ENCODE data around the gene ZNF569.
"Not testable (repeated sequence)": the region's sequence is repeated elsewhere in the genome, so short reads cannot be mapped to it uniquely, and the experiment has no call there.

ZNF569 gene

GRCh38 chr19:37391399-37391798 lies 75.8 kb downstream of the ZNF569 start:
- not testable (repeated sequence) for DNase-seq

- DNase-seq, result no peak
Measured at GRCh38 chr19:37389234-37389633, 78.0 kb downstream of the ZNF569 start.

GRCh38 chr19:37370880-37371661 lies 96.2 kb downstream of the ZNF569 start, which contains the start of gene ZNF527:
Gene ZNF527, plus strand, starts transcription at chr19:37371099. Its CDS starts 3,100 bp downstream, at chr19:37374199.
- peak; percentile 94 for DNase-seq

GRCh38 chr19:37370386-37370879 lies 96.8 kb downstream of the ZNF569 start:
- not testable (repeated sequence) for DNase-seq

- DNase-seq, result no peak
Measured at GRCh38 chr19:37362733-37363132, 104.5 kb downstream of the ZNF569 start.

- DNase-seq, result no peak
Measured at GRCh38 chr19:37361994-37362393, 105.2 kb downstream of the ZNF569 start.

Data from DMS79 treated with DMSO at 0.1 percent for 48 hours (cell line).